Smooth muscle cell of trachea (primary cell): Measurements from ENCODE around the gene RPSA. TPM values are rescaled to one million over a fixed set of nuclear protein-coding genes. Genes with fewer than 3 reads are reported as not detected.

Experiments used
- total RNA-seq: library from RNA; depleted of rRNA; stranded (reverse); fragments of >200 nt; gene quantifications from 2 replicates; pipeline ENCODE4 v1.2.1, GENCODE V29; 2014

Gene RPSA
- total RNA-seq, result 1,241 and 1,538 TPM in 2 replicates

DNA sequence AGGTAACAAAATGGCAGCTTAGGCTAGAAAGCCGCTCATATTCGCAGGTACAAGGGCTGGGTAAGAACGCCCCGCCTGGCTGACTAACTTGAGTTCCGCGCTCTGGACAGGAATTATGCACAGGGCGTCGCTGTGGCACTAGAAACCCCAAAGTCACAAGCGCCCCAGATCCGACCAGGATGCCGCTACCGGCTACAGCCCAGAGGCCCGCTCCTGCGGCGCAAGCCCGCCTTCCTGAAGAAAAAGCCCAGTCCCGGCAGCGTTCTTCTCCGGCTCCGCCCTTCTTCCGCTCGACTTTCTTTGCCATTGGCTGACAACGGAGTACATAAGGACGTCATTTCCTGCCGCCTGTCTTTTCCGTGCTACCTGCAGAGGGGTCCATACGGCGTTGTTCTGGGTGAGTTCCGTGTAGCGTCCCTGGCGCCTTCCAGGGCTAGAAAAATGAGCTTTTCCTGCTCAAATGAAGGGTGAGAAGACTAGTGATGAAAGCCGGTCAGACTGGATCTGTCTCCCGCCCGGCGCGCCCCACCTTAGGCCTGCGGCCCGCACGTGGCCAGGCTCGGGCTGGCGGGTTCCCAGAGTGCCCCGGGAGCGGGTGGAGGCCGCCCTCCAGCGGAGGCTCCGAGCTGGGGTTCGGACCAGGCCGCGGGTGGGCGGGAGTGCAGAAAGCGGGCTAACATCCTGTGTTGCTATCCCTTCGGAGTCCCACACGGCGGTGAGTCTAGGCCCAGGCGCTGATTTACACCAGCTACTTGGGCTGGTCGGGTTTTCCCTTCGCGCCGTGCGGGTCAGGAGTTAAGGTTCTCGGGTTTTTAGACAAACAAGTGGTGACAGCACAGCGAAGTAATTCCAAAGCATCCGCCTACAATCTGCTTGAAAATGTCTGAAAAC, at the start of gene RPSA:
Gene RPSA (plus strand): TSS at position 353 of the 891 bp plus-strand sequence. CDS start 934 bp downstream, outside the sequence.

DNA sequence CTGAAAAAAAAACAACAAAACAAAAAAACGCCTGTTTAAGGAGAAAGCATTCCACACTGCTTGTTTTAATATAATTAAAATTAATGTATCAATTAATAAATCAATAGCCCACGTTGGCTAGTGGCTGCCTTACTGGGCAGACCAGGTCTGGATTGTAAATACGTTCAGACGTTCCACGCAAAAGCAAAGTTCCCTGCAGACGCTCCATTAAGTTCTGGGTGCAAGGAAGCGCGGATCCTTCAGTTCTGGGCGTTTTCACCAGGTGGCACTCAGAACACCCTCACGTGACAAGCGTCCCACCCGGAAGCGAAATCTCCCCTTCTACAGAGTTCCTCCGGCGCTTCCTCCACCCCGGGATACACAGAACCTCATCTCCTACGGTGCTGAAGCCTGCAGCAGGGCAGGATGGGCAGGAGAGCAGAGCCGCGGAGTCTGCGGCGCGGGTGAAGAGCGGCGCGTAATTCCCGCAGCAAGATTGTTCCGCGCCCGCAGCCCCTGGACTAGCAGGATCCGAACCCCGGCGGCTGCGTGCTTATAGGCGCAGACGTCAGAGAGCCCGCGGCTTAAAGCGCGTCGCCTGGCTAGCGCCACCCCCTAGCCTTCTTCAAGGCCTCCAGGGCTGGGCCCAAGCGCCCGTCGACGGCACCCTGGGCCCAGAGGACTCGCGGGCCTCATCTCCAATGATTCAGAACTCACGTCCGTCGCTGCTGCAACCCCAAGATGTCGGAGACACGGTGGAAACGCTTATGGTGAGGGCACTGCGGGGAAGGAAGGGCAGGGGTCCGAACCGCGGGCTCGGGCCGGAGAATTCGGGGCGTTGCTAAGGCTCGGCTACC, 23.3 kb upstream of the RPSA start, which contains the start of gene SLC25A38:
Gene SLC25A38 (plus strand): TSS at position 326 of the 836 bp plus-strand sequence. CDS start 355 bp downstream, at position 681.

Other genes with a start within 250 kb of the RPSA start
- under 0.01 TPM in 1 of 2 replicates, not detected in the other for gene XIRP1, start 214.1 kb upstream of the RPSA start, total RNA-seq
- gene CX3CR1, start 126.7 kb upstream of the RPSA start, total RNA-seq, result not detected in 2 replicates
- not detected in 2 replicates for gene CCR8, start 77.0 kb upstream of the RPSA start, total RNA-seq
- 15.6 and 24.3 TPM in 2 replicates for gene SLC25A38, start 23.4 kb upstream of the RPSA start, total RNA-seq
- under 0.01 TPM in 1 of 2 replicates, not detected in the other for gene MOBP, start 61.0 kb downstream of the RPSA start, total RNA-seq